GM18861 (cell line): Measurements from ENCODE around the gene CHSY1.
"Not testable (repeated sequence)": the region's sequence is repeated elsewhere in the genome, so short reads cannot be mapped to it uniquely, and the experiment has no call there.

Experiments used
- ATAC-seq: cut with Tn5 transposase; IDR thresholded peaks from one replicate; pipeline ENCODE4 v1.9.1; 2021; ENCODE audit not compliant: unreplicated experiment

The CHSY1 gene

GRCh38 chr15:101244889-101245668, 6.8 kb downstream of the CHSY1 start:
- ATAC-seq, result no peak

- ATAC-seq, result no peak
Observed at GRCh38 chr15:101244036-101244781, 7.6 kb downstream of the CHSY1 start.

- ATAC-seq, result no peak
Observed at GRCh38 chr15:101243420-101243819, 8.4 kb downstream of the CHSY1 start.

GRCh38 chr15:101242999-101243336, 8.9 kb downstream of the CHSY1 start:
- no peak for ATAC-seq

- peak; percentile 61 for ATAC-seq
Observed at GRCh38 chr15:101242160-101242998, 9.5 kb downstream of the CHSY1 start.

GRCh38 chr15:101240358-101240757, 11.5 kb downstream of the CHSY1 start:
- ATAC-seq, result no peak

- no peak for ATAC-seq
Observed at GRCh38 chr15:101239724-101240136, 12.1 kb downstream of the CHSY1 start.

GRCh38 chr15:101237251-101237650, 14.6 kb downstream of the CHSY1 start:
- ATAC-seq, result no peak

- ATAC-seq, result no peak
Observed at GRCh38 chr15:101233651-101234280, 18.1 kb downstream of the CHSY1 start.

- ATAC-seq, result no peak
Observed at GRCh38 chr15:101232677-101233076, 19.2 kb downstream of the CHSY1 start.

GRCh38 chr15:101228313-101228712, 23.5 kb downstream of the CHSY1 start:
- ATAC-seq, result no peak

- ATAC-seq, result no peak
Observed at GRCh38 chr15:101225658-101226057, 26.2 kb downstream of the CHSY1 start.

GRCh38 chr15:101221902-101222301, 29.9 kb downstream of the CHSY1 start:
- ATAC-seq, result no peak

GRCh38 chr15:101220060-101220459, 31.8 kb downstream of the CHSY1 start:
- ATAC-seq, result no peak

GRCh38 chr15:101219441-101219840, 32.4 kb downstream of the CHSY1 start:
- no peak for ATAC-seq

- ATAC-seq, result no peak
Observed at GRCh38 chr15:101217446-101217845, 34.4 kb downstream of the CHSY1 start.

GRCh38 chr15:101216100-101216499, 35.7 kb downstream of the CHSY1 start:
- ATAC-seq, result no peak

- no peak for ATAC-seq
Observed at GRCh38 chr15:101215681-101216080, 36.2 kb downstream of the CHSY1 start.

GRCh38 chr15:101214435-101215097, 37.3 kb downstream of the CHSY1 start:
- not testable (repeated sequence) for ATAC-seq

- ATAC-seq, result no peak
Observed at GRCh38 chr15:101213570-101213969, 38.3 kb downstream of the CHSY1 start.

GRCh38 chr15:101213147-101213546, 38.7 kb downstream of the CHSY1 start:
- ATAC-seq, result no peak
